ENCODE measurements around the gene DNASE2.

The DNASE2 gene

GRCh38 chr19:12886651-12886968, 5.4 kb upstream of the DNASE2 start:
- no peak for DNase-seq (ENCODE audit: low spot score)

GRCh38 chr19:12885749-12886650, 4.8 kb upstream of the DNASE2 start:
- no peak for DNase-seq (ENCODE audit: low spot score)

- DNase-seq (ENCODE audit: low spot score), result no peak
Measured at GRCh38 chr19:12884926-12885748, 3.9 kb upstream of the DNASE2 start.

DNA sequence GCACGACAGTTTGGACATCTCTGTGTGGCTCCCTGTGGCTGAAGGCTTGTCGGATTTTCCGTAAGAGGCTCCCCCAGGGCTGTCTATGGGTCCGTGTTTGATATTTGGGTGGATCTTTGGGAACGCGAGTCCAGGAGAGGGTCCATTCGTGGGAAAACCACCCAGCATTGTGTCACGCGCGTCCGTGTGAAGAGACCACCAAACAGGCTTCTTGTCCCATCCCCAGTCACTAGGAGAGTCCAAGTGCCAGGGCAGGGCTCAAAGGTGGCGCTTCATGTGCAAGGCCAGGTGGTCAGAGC, 3.3 kb upstream of the DNASE2 start:
- no peak for DNase-seq (ENCODE audit: low spot score)

- no peak for DNase-seq (ENCODE audit: low spot score)
Measured at GRCh38 chr19:12884202-12884601, 3.0 kb upstream of the DNASE2 start.

GRCh38 chr19:12882589-12882988, 1.3 kb upstream of the DNASE2 start:
- no peak for DNase-seq (ENCODE audit: low spot score)

DNA sequence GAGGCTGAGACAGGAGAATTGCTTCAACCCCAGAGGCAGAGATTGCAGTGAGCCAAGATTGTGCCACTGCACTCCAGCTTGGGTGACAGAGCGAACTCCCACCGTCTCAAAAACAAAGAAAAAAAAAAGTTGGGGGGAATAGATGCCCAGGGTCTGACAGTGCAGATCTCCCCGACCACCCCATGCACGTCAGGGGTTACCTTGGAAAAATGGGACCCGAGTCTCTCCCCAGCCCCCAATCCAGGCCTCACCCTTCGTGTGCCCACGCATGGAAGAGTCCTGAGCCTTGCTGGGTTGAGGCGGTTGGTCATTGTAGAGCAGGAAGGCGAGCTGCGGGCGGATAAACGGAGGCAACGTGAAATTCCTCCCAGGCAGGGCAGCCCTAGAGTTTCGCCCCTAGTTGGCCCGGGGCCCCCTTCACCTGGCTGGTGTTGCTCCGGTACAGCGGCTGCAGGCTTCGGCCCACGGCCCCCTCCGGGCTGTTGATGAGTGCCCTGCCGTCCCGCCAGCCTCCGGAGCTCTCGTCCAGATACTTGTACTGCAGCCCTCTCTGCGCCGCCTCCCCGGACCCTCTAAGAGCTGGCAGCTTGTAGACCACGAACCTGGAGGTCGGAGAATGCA, 588 bp downstream of the DNASE2 start:
- DNase-seq (ENCODE audit: low spot score), result no peak

DNA sequence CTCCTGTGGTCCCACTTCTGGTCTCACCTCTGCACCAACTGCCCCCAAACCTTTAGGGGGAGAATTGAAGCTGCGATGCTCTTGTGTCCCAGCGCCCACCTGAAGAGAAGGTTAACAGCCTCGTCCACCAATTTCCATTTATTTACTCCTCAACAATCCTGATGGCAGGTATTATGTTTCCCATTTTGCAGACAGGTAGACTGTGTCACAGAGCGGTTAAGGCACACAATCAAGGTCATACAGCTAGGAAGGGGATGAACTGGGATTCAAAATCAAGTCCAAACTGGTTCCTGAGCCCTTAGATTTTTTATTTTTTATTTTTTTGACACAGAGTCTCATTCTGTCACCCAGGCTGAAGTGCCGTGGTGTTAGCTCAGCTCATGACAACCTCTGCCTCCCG, 6.2 kb downstream of the DNASE2 start:
- no peak for DNase-seq (ENCODE audit: low spot score)

GRCh38 chr19:12873891-12874745, 7.1 kb downstream of the DNASE2 start:
- DNase-seq (ENCODE audit: low spot score), result no peak

DNA sequence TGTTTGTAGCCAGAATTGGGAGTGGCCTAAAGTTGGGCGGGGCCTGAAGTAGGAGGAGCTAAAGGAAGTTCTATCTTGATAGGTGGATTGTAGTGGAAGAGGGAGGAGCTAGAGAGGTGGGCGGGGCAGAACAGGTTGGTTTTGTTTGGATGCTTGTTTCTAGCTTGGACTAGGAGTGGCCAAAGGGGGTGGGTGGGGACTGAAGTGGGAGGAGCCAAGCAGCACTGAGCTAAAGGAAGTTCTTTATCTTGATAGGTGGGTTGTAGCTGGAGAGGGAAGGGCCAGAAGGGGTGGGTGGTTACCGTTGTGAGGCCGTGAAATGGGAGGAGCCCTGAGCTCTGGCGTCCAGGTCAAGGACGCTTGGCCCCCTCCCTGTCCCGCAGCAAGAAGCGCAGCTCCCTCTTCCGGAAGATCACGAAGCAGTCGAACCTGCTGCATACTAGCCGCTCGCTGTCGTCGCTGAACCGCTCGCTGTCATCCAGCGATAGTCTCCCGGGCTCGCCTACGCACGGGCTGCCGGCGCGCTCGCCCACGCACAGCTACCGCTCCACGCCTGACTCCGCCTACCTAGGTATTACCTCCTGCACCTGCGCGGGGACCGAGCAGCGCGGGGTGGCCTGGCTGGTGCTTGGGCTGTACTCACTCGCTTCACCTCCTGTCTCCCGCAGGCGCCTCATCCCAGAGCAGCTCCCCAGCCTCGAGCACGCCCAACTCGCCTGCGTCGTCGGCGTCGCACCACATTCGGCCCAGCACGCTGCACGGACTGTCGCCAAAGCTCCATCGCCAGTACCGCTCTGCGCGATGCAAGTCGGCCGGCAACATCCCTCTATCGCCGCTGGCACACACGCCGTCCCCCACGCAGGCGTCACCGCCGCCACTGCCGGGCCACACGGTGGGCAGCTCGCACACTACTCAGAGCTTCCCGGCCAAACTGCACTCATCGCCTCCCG, 8.0 kb downstream of the DNASE2 start:
- DNase-seq (ENCODE audit: low spot score), result no peak

- DNase-seq (ENCODE audit: low spot score), result no peak
Measured at GRCh38 chr19:12872255-12872654, 9.0 kb downstream of the DNASE2 start.

DNA sequence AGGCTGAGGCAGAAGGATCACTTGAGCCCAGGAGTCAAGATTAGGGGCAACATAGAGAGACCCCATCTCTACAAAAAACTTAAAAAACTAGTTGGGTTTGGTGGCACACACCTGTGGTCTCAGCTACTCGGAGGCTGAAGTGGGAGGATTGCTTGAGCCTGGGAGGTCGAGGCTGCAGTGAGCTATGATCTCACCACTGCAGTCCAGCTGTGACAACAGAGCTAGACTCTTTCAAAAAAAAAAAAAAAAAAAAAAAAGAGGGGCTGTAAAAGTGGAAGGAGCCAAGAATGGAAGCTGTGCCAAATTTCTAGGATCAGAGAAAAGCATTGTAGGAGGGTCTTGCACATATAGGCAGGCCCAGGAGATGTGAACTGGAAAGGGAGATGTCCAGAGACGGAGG, 9.6 kb downstream of the DNASE2 start:
- no peak for DNase-seq (ENCODE audit: low spot score)

- no peak for DNase-seq (ENCODE audit: low spot score)
Measured at GRCh38 chr19:12868540-12869112, 12.6 kb downstream of the DNASE2 start.

DNA sequence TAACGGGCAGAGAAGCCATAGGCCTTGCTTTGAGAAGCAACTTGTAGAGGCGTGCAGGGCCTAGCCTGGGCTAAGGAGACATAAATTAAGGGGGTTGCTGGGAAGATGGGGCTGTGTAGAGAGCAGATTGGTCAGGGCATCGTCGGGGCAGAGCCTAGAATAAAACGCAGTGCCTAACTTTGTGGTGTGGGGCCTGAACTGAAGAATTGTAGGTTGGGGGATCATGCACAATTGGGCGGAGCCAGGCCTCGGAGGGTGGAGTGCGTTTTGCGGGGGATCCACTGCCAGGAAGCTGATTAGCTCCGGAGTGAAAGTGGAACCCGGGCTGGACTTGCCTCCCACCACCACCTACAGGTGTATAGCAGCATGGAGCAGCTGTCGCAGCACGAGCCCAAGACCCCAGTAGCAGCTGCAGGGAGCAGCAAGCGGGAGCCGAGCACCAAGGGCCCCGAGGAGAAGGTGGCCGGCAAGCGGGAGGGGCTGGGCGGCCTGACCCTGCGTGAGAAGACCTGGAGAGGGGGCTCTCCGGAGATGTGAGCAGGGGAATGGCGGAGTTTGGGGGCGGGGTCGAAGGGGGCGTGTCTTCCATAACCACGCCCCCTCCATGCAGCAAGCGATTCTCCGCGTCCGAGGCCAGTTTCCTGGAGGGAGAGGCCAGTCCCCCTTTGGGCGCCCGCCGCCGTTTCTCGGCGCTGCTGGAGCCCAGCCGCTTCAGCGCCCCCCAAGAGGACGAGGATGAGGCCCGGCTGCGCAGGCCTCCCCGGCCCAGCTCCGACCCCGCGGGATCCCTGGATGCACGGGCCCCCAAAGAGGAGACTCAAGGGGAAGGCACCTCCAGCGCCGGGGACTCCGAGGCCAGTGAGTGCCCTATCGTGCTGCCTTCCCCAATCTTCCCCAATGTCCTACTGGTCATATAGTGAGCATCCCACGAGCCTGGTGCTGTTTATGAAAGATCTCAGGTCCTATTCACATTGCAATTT, 13.8 kb downstream of the DNASE2 start:
- DNase-seq (ENCODE audit: low spot score), result peak; percentile 86

GRCh38 chr19:12866416-12867119, 14.7 kb downstream of the DNASE2 start:
- DNase-seq (ENCODE audit: low spot score), result no peak

- DNase-seq (ENCODE audit: low spot score), result no peak
Measured at GRCh38 chr19:12865746-12866415, 15.4 kb downstream of the DNASE2 start.

GRCh38 chr19:12864721-12865715, 16.2 kb downstream of the DNASE2 start:
- no peak for DNase-seq (ENCODE audit: low spot score)
